GM15510 (cell line): ENCODE measurements around the gene RHBDD1.

ENCODE experiments used
- POLR2A ChIP-seq: IDR thresholded peaks from 3 replicates; pipeline ENCODE4 v1.6.1; 2011; ENCODE audit warnings: borderline replicate concordance; ENCODE audit not compliant: insufficient read length; ENCODE audit errors: extremely low read depth

The RHBDD1 gene

GRCh38 chr2:227006189-227006897 is 170.5 kb downstream of the RHBDD1 start:
- TF ChIP-seq POLR2A = no peak

DNA sequence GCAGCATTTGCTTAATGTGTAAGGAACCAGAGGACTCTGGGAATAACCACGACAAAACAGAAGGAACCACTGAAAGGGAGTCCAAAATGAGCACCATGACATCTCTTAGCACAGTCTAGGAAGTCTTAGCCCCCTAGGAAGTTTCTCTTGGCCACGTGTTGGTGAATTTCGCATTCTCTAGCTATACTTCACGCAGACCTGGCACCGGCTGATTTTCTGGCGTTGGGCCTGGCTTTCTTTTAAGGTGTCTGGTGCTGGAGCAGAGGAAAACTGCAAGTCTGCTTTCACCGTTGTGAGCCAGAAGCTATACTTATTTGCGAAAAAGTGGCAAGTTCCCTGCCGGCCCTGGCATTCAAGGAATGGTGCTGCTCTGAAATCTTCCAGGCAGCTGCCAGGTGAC is 171.3 kb downstream of the RHBDD1 start:
- no peak for TF ChIP-seq POLR2A

GRCh38 chr2:227007940-227008339 is 172.1 kb downstream of the RHBDD1 start:
- no peak for TF ChIP-seq POLR2A

DNA sequence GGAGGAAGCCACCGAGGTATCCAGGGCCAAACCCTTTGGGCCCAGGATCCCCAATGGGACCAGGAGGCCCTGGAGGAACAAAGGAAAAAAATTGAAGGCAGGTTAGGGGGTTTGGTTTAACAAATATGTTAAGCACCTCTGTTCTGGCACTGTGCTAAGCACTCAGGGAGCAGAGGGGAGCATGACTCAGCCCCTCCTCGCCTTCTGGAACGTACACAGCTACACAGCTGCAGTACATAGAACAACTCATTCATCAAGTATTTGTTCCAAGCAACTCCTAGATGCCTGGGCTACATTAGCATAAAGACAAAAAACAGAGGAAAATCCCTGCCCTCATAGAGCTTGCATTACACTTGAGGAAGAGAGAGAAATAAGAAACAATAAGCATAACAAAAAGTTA is 174.6 kb downstream of the RHBDD1 start:
- TF ChIP-seq POLR2A = no peak

DNA sequence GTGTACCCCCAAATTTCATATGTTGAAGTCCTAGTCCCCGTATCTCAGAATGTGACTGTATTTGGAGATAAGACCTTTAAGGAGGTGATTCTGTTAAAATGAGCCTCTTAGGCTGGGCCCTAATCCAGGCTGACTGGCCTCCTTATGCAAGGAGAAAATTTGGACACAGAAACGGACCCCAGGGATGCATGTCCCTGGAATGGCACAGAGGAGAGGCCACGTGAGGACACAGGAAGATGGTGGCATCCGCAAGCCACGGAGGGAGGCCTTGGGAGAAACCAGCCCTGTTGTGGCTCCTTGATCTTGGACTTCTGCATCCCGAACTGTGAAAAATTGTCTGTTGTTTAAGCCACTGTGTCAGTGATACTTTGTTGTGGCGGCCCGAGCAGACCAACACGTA is 177.5 kb downstream of the RHBDD1 start:
- TF ChIP-seq POLR2A = no peak

DNA sequence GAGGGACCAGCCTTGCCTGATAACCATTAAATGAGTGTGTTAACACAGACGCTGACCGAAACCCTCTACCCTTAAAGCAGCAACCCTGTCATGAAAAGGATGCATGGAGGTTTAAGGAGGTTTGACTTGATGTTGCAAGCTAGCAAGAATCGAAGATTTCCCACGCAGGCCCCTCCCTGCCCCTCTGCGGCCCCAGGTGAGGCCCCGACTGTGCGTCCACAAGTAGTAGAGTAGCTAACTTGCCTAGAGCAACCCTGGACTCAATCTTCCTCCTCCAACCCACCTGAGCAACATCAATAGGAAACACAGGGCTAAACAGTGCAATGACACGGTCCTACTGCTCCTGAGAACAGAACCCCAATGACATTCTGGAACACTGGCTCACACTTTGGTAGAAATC is 178.0 kb downstream of the RHBDD1 start:
- TF ChIP-seq POLR2A = no peak

GRCh38 chr2:227016894-227017293 is 181.0 kb downstream of the RHBDD1 start:
- no peak for TF ChIP-seq POLR2A

- TF ChIP-seq POLR2A = no peak
These were observed 184.6 kb downstream of the RHBDD1 start for GRCh38 chr2:227020416-227020815.

DNA sequence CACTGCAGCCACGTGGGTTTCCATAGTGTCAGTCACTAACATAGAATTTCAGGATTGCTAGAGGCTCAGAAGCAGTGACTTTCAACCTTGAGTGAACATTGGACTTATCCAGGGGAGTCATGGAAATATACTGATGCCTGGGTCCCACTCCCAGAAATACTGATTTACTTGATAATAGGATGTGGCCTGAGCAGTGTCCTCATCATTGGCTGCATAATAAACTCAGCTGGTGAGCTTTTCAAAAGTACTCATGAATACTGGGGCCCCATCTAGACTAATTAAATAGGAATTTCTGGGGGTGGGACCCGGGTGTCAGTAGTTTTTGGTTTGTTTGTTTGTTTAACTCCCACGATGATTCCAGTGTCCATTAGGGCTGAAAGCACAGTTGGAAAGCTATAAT is 186.8 kb downstream of the RHBDD1 start:
- no peak for TF ChIP-seq POLR2A

- TF ChIP-seq POLR2A = no peak
These were observed 189.7 kb downstream of the RHBDD1 start for GRCh38 chr2:227025510-227025909.

GRCh38 chr2:227029426-227030105 is 193.7 kb downstream of the RHBDD1 start:
- TF ChIP-seq POLR2A = no peak

GRCh38 chr2:227030789-227031188 is 194.9 kb downstream of the RHBDD1 start:
- no peak for TF ChIP-seq POLR2A

DNA sequence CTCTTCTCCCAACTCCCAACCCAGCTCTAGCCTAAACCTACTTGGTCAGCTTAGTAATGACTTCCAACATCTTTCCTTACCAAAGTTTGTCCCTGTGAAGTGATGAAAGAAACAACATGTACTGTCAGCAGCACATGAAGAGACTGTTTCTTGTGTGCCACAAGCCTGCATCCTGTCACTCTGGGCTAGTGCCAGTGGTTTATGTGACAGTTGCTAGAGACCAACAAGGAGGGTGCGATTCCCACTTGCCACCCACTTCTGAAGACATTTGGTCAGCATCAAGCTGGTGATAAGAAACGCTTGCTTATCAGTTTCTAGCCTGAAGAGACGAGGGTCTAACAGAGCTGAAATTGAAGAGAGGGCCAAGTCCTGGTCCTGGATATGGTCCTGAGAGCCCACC is 195.5 kb downstream of the RHBDD1 start:
- TF ChIP-seq POLR2A = no peak

DNA sequence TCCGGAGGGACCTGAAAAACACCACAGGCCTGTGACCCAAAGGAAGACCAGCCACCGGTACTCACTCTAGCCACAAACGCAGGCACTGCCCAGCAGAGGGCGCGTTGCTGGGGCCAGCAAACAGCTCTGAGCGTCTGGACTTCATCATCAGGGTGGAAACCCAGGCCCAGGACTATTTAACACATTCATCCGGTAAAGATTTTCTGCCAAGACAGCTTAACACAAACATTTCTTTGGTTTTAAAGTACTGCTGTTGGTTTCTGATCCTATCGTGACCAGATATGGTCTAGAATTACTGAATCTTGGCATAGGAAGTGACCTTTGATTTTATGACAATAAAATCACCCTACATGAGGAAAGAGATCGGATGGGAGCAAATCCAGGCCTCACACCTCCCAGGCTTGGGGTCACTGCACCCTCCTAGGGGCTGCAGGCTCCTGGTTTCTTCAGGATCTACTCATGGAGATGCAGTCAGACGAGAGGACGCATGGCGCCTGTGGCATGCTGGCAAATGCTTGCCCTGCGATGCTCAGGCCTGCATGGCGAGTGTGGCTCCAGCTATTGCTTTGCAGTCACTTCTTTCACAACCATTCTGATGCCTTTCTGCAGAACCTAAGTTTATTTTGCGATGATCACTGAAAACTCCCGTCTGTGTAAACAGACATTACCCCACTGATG is 197.8 kb downstream of the RHBDD1 start:
- no peak for TF ChIP-seq POLR2A

DNA sequence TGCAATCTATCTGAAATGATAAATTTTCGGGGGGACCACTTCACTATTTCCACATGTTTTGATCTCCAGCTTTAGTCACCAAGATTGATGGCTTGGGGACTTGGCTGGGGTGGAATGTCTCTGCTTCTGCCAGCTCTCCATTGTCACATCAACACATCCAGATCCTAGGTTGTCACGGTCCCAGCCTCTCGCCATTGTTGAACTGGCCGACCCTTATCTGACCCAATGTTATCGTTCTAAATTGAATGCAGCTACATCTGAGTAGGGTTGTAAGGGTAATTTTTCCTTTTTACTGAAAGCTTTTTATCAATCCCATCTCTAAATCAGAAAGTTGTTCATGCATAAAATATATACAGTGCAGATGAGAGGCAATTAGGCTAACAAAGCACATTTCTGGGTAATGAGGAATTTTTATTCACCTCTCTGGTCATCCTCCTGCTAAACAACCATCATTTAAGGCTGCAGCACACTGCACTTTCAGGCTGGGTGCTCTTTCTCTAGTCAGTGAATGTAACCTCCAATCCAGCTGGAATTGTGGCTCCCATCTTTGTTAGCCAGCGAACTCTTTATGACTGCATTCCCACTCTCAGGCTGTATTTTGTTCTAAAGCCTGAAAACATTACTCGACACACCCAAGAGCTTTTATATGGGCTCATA is 200.0 kb downstream of the RHBDD1 start:
- TF ChIP-seq POLR2A = no peak
